ENCODE data around the gene EEF2K. TPM values are rescaled to one million over a fixed set of nuclear protein-coding genes. Genes with fewer than 3 reads are reported as not detected.

EEF2K gene
- total and polyA plus RNA-seq, 2 of the 13 experiments (the other 11 are each of a cell fraction or from before 2014, with no cell fraction given), result 22.0 to 23.8 TPM

DNA sequence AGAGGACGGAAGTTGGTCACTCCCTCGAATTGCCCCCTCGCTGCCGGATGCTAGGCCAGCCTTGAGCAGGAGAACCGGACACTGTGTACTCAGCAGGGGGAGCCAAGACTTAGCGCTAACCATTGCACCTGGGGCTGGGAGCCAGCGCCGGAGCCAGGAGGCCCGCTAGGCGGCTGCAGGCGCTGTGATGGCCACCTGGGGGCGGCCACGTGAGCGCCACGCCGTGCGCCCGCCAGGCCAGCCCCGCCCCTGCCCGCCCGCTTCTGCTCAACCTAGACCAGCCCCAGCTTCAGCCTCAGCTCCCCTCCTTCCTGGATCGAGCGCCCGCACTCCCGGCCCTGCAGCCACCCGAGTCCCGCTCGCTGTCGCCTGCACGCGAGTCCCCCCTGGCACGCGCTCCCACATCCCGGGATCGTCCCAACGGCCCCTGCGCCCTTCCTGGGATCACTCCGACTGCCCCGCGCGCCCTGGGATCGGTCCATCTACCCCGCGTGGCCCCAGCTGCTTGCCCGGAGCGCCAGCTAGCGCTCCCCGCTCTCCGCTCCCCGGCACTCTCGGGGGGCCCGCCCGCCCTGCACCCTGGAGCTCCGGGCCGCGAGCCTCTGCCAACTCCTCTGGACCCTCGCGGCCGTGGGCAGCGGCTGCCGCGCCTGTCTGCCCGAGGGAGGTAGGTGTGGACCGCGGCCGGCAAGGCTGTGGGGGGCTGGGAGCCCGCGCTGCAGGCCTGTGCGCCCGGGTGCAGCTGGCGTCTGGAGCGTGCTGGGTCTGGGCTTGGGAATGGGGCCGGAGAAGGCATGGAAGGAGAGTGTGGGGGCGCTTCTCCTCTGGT lies at the start of gene EEF2K (continued):
- TF ChIP-seq, protein P1, sequence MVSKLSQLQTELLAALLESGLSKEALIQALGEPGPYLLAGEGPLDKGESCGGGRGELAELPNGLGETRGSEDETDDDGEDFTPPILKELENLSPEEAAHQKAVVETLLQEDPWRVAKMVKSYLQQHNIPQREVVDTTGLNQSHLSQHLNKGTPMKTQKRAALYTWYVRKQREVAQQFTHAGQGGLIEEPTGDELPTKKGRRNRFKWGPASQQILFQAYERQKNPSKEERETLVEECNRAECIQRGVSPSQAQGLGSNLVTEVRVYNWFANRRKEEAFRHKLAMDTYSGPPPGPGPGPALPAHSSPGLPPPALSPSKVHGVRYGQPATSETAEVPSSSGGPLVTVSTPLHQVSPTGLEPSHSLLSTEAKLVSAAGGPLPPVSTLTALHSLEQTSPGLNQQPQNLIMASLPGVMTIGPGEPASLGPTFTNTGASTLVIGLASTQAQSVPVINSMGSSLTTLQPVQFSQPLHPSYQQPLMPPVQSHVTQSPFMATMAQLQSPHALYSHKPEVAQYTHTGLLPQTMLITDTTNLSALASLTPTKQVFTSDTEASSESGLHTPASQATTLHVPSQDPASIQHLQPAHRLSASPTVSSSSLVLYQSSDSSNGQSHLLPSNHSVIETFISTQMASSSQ (IDR thresholded peaks at IDR 0.05; ENCODE audit: low read depth), result peak; percentile 7; the same call in 1 of the 2 replicates
- TF ChIP-seq, protein P1 (CRISPR knock-in tag; IDR thresholded peaks at IDR 0.05; ENCODE audit: borderline replicate concordance), result peak; percentile 87
- TF ChIP-seq ZNF430 (CRISPR knock-in tag; IDR thresholded peaks at IDR 0.05) (peak; percentile 98), KLF12 (CRISPR knock-in tag; IDR thresholded peaks at IDR 0.05; ENCODE audit: borderline replicate concordance) (no peak; the same call in 1 of the 2 replicates), ZNF20 (CRISPR knock-in tag; IDR thresholded peaks at IDR 0.05) (no peak), ETV5 (CRISPR knock-in tag; IDR thresholded peaks at IDR 0.05; ENCODE audit: borderline replicate concordance) (peak; percentile 99), ZNF44 (CRISPR knock-in tag; IDR thresholded peaks at IDR 0.05) (no peak; the same call in 1 of the 2 replicates), CHD4 (IDR thresholded peaks at IDR 0.05; ENCODE audit: borderline replicate concordance, low read length) (no peak), REL (CRISPR knock-in tag; conservative IDR thresholded peaks at IDR 0.05) (peak; percentile 83; the same call in 1 of the 2 replicates), ELF3 (CRISPR knock-in tag; IDR thresholded peaks at IDR 0.05) (peak; percentile 97), ZBTB42 (CRISPR knock-in tag; IDR thresholded peaks at IDR 0.05) (peak; percentile 85), REPIN1 (CRISPR knock-in tag; IDR thresholded peaks at IDR 0.05; ENCODE audit: borderline replicate concordance, low read depth) (peak; percentile 99), SMAD9 (CRISPR knock-in tag; IDR thresholded peaks at IDR 0.05) (no peak; the same call in none of the 2 replicates), SIX1 (CRISPR knock-in tag; IDR thresholded peaks at IDR 0.05; ENCODE audit: borderline replicate concordance) (peak; percentile 48), PLRG1 (conservative IDR thresholded peaks at IDR 0.05) (no peak), ZNF879 (CRISPR knock-in tag; IDR thresholded peaks at IDR 0.05) (peak; percentile 94), ZSCAN30 (CRISPR knock-in tag; IDR thresholded peaks at IDR 0.05) (no peak; the same call in none of the 2 replicates)
- TF ChIP-seq, protein P2, sequence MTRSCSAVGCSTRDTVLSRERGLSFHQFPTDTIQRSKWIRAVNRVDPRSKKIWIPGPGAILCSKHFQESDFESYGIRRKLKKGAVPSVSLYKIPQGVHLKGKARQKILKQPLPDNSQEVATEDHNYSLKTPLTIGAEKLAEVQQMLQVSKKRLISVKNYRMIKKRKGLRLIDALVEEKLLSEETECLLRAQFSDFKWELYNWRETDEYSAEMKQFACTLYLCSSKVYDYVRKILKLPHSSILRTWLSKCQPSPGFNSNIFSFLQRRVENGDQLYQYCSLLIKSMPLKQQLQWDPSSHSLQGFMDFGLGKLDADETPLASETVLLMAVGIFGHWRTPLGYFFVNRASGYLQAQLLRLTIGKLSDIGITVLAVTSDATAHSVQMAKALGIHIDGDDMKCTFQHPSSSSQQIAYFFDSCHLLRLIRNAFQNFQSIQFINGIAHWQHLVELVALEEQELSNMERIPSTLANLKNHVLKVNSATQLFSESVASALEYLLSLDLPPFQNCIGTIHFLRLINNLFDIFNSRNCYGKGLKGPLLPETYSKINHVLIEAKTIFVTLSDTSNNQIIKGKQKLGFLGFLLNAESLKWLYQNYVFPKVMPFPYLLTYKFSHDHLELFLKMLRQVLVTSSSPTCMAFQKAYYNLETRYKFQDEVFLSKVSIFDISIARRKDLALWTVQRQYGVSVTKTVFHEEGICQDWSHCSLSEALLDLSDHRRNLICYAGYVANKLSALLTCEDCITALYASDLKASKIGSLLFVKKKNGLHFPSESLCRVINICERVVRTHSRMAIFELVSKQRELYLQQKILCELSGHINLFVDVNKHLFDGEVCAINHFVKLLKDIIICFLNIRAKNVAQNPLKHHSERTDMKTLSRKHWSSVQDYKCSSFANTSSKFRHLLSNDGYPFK (CRISPR knock-in tag; IDR thresholded peaks at IDR 0.05; ENCODE audit: borderline replicate concordance), result no peak; the same call in 1 of the 2 replicates
- TF ChIP-seq, protein P3, sequence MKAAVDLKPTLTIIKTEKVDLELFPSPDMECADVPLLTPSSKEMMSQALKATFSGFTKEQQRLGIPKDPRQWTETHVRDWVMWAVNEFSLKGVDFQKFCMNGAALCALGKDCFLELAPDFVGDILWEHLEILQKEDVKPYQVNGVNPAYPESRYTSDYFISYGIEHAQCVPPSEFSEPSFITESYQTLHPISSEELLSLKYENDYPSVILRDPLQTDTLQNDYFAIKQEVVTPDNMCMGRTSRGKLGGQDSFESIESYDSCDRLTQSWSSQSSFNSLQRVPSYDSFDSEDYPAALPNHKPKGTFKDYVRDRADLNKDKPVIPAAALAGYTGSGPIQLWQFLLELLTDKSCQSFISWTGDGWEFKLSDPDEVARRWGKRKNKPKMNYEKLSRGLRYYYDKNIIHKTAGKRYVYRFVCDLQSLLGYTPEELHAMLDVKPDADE (CRISPR knock-in tag; IDR thresholded peaks at IDR 0.05), result peak; percentile 45
- TF ChIP-seq, protein P4, sequence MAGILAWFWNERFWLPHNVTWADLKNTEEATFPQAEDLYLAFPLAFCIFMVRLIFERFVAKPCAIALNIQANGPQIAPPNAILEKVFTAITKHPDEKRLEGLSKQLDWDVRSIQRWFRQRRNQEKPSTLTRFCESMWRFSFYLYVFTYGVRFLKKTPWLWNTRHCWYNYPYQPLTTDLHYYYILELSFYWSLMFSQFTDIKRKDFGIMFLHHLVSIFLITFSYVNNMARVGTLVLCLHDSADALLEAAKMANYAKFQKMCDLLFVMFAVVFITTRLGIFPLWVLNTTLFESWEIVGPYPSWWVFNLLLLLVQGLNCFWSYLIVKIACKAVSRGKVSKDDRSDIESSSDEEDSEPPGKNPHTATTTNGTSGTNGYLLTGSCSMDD (CRISPR knock-in tag; IDR thresholded peaks at IDR 0.05), result no peak

Measured in HepG2 (cell line).